ENCODE results near the gene ITIH1. TPM values are rescaled to one million over a fixed set of nuclear protein-coding genes. Genes with fewer than 3 reads are reported as not detected.

The ITIH1 gene
- total RNA-seq, 1 donor from 2014 or later = not detected

DNA sequence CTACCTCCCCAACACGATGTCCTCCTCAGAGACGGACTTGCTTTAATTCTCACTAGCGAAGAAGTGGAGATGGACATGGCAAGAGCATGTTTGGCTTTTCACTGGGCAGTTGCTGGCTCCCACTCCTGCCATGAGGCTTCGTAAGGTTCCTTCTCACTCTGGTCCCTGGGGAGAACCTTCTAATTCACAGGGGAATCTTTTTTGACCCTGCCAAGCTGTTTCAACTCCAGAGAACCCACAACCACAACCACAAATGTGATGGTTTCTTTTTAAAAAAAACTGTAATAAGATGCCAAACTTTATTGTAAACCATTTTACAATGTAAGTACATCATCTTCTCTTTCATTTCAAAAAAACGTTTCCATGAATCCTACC is 59.1 kb downstream of the ITIH1 start:
- Mint-ChIP-seq H3K4me1 (peaks cover 46% of the 10 kb centered on the region), H3K27me3 (ENCODE audit: low read depth) (no peaks in the 10 kb centered on the region), H3K4me3 (no peak overlapping the region), H3K36me3 (ENCODE audit: low read depth) (peaks cover 3% of the 10 kb centered on the region), H3K9me3 (no peaks in the 10 kb centered on the region), H3K27ac (ENCODE audit: unreplicated experiment) (no peak overlapping the region)
- DNase-seq (ENCODE audit: low read depth, low spot score) = no peak
- TF ChIP-seq, protein P1, sequence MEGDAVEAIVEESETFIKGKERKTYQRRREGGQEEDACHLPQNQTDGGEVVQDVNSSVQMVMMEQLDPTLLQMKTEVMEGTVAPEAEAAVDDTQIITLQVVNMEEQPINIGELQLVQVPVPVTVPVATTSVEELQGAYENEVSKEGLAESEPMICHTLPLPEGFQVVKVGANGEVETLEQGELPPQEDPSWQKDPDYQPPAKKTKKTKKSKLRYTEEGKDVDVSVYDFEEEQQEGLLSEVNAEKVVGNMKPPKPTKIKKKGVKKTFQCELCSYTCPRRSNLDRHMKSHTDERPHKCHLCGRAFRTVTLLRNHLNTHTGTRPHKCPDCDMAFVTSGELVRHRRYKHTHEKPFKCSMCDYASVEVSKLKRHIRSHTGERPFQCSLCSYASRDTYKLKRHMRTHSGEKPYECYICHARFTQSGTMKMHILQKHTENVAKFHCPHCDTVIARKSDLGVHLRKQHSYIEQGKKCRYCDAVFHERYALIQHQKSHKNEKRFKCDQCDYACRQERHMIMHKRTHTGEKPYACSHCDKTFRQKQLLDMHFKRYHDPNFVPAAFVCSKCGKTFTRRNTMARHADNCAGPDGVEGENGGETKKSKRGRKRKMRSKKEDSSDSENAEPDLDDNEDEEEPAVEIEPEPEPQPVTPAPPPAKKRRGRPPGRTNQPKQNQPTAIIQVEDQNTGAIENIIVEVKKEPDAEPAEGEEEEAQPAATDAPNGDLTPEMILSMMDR (conservative IDR thresholded peaks at IDR 0.05) = no peak

DNA sequence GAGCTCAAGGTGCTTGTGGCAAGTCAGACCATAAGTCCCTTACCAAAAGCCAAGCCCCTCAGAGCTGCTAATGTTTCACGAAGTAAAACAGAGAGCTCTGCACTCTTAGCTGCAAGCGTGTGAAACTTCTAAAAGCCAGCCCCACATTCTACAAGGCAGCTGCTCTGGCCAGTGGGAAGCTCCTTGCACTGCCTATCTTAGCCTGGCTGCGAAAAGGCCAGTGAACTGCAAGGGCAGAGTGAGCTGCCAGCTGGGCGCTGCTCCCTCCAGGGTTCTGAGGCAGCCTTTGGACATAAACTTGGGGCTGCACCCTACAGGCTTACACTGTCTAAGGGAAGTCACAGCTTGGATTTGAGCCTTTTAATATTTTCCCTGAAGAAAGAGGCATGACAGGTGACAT is 59.6 kb downstream of the ITIH1 start:
- Mint-ChIP-seq H3K27ac (ENCODE audit: unreplicated experiment) (no peak overlapping the region), H3K4me1 (peaks cover 51% of the 10 kb centered on the region), H3K27me3 (ENCODE audit: low read depth) (no peaks in the 10 kb centered on the region), H3K36me3 (ENCODE audit: low read depth) (peaks cover 3% of the 10 kb centered on the region), H3K9me3 (no peaks in the 10 kb centered on the region), H3K4me3 (no peak overlapping the region)
- no peak for DNase-seq (ENCODE audit: low read depth, low spot score)
- TF ChIP-seq, protein P1 (conservative IDR thresholded peaks at IDR 0.05) = no peak

DNA sequence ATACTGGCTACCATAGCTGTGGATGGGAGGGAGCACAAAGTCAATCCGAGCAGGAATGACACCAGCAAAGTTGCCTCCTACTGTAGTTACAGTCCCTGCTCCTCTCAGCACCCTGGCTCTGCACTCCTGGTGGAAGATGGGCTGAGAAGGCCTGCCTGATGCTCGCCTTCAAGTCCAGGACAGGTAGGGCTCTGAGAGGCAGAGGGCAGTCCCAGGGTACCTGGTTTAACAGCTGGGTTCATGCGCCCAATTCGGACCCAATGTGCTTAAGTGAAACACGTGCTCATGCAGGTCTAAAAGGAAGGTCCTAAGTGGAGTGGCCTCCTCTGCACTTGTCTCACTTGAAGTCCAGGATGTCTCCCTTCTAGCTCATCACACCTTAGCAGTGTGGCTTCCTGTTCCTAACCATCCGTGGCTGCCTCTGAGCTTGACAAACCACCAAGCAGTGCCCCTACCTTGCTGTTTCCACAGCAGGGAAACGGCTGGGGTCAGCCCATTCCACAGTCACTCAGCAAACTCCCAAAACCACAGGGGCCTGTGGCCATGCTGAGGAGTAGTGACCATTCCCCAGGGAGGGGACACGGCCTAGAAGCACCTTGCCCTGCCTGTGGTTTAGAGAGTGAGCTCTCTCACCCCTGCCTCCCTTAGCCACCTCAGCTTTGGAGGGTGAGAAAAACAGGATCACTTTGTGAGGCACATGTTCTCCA is 61.3 kb downstream of the ITIH1 start:
- no peaks in the 10 kb centered on the region for H3K9me3 Mint-ChIP-seq
- H3K27ac Mint-ChIP-seq (ENCODE audit: unreplicated experiment) = no peak overlapping the region

DNA sequence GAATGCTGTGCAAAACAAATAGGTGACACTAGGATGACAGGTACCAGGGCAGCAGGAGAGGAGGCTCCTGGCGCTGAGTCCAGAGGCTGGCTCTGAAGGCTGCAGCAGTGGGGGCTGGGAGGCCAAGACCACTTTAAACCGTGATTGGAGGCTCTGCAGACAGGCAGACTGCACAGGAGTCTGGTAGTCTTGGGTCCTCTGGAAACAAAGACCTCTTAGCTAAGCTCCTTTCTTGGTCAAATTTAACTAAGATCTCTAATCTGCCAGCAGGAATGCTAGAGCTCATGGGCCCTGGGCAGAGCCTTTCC is 61.8 kb downstream of the ITIH1 start:
- Mint-ChIP-seq H3K36me3 (ENCODE audit: low read depth) (peaks cover 3% of the 10 kb centered on the region), H3K9me3 (no peaks in the 10 kb centered on the region), H3K27me3 (ENCODE audit: low read depth) (no peaks in the 10 kb centered on the region), H3K4me3 (no peak overlapping the region), H3K27ac (ENCODE audit: unreplicated experiment) (no peak overlapping the region), H3K4me1 (peaks cover 61% of the 10 kb centered on the region)
- DNase-seq (ENCODE audit: low read depth, low spot score) = no peak
- TF ChIP-seq, protein P1 (conservative IDR thresholded peaks at IDR 0.05) = no peak

More for the DNA sequence above, 61.3 kb downstream of the ITIH1 start:
- H3K4me3 Mint-ChIP-seq = no peak overlapping the region
- H3K27me3 Mint-ChIP-seq (ENCODE audit: low read depth) = no peaks in the 10 kb centered on the region
- peaks cover 63% of the 10 kb centered on the region for H3K4me1 Mint-ChIP-seq
- H3K36me3 Mint-ChIP-seq (ENCODE audit: low read depth) = peaks cover 3% of the 10 kb centered on the region
- TF ChIP-seq, protein P1 (conservative IDR thresholded peaks at IDR 0.05) = no peak
- DNase-seq (ENCODE audit: low read depth, low spot score) = no peak

DNA sequence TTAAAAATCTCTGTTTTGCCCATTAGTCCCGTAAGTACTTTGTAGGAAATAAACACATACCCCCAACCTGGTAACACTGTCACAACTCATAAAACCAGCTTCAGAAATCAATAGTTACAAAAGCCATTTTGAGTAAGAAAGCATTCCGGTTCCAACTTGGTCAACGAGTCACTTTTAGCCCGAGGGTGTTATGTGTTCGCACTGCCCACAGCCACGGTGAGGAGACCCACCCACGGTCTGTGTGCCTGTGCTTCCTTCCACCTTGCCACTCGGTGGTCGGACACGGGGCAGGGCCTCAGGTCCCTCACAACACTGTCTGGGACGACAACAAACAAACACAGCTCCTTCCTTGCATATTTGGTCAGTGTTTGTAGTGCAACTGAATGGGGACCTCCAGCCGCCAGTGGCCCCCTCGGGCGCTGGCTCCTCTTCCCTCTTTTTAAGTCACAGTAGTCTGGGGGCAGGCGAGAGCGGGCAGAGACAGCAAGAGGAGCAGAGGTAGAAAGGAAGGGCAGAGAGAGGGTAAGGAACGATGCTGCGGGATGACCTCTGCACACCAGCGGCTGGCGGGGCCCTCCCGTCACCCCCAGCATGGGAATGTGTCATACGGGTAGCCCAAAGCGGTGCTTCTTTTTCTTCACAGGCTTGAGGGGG is 62.6 kb downstream of the ITIH1 start:
- Mint-ChIP-seq H3K9me3 (no peaks in the 10 kb centered on the region), H3K36me3 (ENCODE audit: low read depth) (peaks cover 3% of the 10 kb centered on the region), H3K27me3 (ENCODE audit: low read depth) (no peaks in the 10 kb centered on the region), H3K4me3 (no peak overlapping the region), H3K4me1 (peaks cover 53% of the 10 kb centered on the region), H3K27ac (ENCODE audit: unreplicated experiment) (peak overlapping the region; percentile 93)
- no peak for DNase-seq (ENCODE audit: low read depth, low spot score)
- TF ChIP-seq, protein P1 (conservative IDR thresholded peaks at IDR 0.05) = no peak

Data from neural crest cell (in vitro differentiated cells).